ENCODE data around the gene RORC.
"Not testable (repeated sequence)": the region's sequence is repeated elsewhere in the genome, so short reads cannot be mapped to it uniquely, and the experiment has no call there.

Gene RORC

DNA sequence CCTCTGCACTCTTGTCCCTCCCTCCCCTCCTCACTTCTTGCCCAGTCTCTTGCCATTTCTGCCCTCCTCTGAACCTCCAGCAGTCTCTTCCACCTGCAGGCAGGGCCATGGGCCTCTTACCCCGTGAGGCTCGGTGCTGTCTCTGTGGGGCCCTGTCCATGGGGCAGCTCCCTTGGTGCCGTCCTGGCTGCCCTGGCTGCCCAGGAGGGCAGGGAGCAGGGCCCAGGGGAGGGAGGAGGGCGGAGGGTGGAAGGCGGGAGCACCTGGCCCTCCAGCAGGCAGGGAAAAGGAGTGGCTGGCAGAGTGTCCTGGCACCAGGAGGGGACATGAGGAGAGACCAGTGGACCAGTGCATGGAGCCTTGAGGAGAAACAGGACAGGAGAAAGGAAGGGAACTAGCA is at the start of gene RORC:
TSS of gene RORC (minus strand) at position 198 of the 400 bp plus-strand sequence. CDS start at position 160, 38 bp downstream.
- TF ChIP-seq JUND (IDR thresholded peaks at IDR 0.05; ENCODE audit: low read depth), result no peak
- in situ Hi-C loops (cut with HindIII; ENCODE audit: low pct_unique_long_range_greater_than_20kb, low sequenced_read_pairs), result no loop called here
- DNase-seq (ENCODE audit: low read depth in 1 of 2, low spot score in 1 of 2), result peak; percentile 70 to 86

GRCh38 chr1:151875419-151876097 is 44.0 kb upstream of the RORC start:
- no peak for TF ChIP-seq JUND (IDR thresholded peaks at IDR 0.05; ENCODE audit: low read depth)
- DNase-seq (ENCODE audit: low read depth in 1 of 2, low spot score in 1 of 2), result no peak
- in situ Hi-C loops (cut with HindIII; ENCODE audit: low pct_unique_long_range_greater_than_20kb, low sequenced_read_pairs), result no loop called here

DNA sequence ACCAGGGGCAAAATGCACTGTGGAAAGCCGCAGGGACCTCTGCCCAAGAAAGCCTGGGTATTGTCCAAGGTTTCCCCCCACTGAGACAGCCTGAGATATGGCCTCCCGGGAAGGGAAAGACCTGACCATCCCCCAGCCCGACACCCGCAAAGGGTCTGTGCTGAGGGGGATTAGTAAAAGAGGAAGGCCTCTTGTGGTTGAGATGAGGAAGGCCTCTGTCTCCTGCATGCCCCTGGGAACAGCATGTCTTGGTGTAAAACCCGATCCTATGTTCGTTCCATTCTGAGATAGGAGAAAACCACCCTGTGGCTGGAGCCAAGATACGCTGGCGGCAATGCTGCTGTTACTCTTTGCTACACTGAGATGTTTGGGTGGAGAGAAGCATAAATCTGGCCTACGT is 41.2 kb upstream of the RORC start:
- in situ Hi-C loops (cut with HindIII; ENCODE audit: low pct_unique_long_range_greater_than_20kb, low sequenced_read_pairs), result not testable (repeated sequence)

GRCh38 chr1:151871284-151872030 is 39.9 kb upstream of the RORC start:
- no peak for TF ChIP-seq JUND (IDR thresholded peaks at IDR 0.05; ENCODE audit: low read depth)
- DNase-seq (ENCODE audit: low read depth in 1 of 2, low spot score in 1 of 2), result peak; percentile 61 to 76
- in situ Hi-C loops (cut with HindIII; ENCODE audit: low pct_unique_long_range_greater_than_20kb, low sequenced_read_pairs), result no loop called here

More for the DNA sequence above, 41.2 kb upstream of the RORC start:
- DNase-seq (ENCODE audit: low read depth in 1 of 2, low spot score in 1 of 2), result not testable (repeated sequence)

DNA sequence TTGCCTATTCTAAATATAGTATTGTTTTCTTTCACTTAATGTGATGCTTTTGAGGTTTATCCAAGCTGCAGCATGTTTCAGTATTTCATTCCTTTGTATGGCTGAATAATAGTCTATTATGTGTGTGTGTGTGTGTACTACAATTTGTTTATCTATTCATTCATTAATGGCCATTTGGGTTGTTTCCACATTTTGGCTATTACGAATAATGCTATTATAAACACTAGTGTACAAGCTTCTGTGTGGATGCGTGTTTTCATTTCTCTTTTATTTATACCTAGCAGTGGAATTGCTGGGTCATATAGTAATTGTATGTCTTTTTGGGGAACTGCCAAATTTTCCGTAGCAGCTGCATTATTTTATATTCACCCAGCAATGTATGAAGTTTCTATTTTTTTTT is 36.9 kb upstream of the RORC start:
- no peak for TF ChIP-seq JUND (IDR thresholded peaks at IDR 0.05; ENCODE audit: low read depth)
- DNase-seq (ENCODE audit: low read depth in 1 of 2, low spot score in 1 of 2), result no peak
- in situ Hi-C loops (cut with HindIII; ENCODE audit: low pct_unique_long_range_greater_than_20kb, low sequenced_read_pairs), result no loop called here

GRCh38 chr1:151867765-151868411 is 36.3 kb upstream of the RORC start:
- no peak for TF ChIP-seq JUND (IDR thresholded peaks at IDR 0.05; ENCODE audit: low read depth)
- no peak for DNase-seq (ENCODE audit: low read depth in 1 of 2, low spot score in 1 of 2)
- in situ Hi-C loops (cut with HindIII; ENCODE audit: low pct_unique_long_range_greater_than_20kb, low sequenced_read_pairs), result no loop called here

DNA sequence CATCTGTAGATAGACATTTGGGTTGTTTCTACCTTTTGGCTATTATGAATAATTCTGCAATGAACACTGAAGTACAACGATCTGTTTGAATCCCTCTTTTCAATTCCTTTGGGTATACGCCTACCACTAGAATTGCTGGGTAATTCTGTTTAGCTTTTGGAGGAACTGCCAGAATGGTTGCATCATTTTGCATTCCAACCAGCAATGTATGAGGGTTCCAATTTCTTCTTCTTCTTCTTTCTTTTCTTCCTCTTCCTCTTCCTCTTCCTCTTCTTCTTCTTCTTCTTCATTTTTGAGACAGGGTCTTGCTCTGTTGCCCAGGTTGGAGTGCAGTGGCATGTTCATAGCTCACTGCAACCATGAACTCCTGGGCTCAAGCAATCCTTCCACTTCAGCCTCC is 35.7 kb upstream of the RORC start:
- TF ChIP-seq JUND (IDR thresholded peaks at IDR 0.05; ENCODE audit: low read depth), result no peak
- DNase-seq (ENCODE audit: low read depth in 1 of 2, low spot score in 1 of 2), result no peak
- in situ Hi-C loops (cut with HindIII; ENCODE audit: low pct_unique_long_range_greater_than_20kb, low sequenced_read_pairs), result no loop called here

- in situ Hi-C loops (cut with HindIII; ENCODE audit: low pct_unique_long_range_greater_than_20kb, low sequenced_read_pairs), result no loop called here
- DNase-seq (ENCODE audit: low read depth in 1 of 2, low spot score in 1 of 2), result no peak
- TF ChIP-seq JUND (IDR thresholded peaks at IDR 0.05; ENCODE audit: low read depth), result no peak
Measured at GRCh38 chr1:151864411-151864810, 32.8 kb upstream of the RORC start.

GRCh38 chr1:151862604-151863003 is 31.0 kb upstream of the RORC start:
- DNase-seq (ENCODE audit: low read depth in 1 of 2, low spot score in 1 of 2), result no peak
- in situ Hi-C loops (cut with HindIII; ENCODE audit: low pct_unique_long_range_greater_than_20kb, low sequenced_read_pairs), result no loop called here
- TF ChIP-seq JUND (IDR thresholded peaks at IDR 0.05; ENCODE audit: low read depth), result no peak

DNA sequence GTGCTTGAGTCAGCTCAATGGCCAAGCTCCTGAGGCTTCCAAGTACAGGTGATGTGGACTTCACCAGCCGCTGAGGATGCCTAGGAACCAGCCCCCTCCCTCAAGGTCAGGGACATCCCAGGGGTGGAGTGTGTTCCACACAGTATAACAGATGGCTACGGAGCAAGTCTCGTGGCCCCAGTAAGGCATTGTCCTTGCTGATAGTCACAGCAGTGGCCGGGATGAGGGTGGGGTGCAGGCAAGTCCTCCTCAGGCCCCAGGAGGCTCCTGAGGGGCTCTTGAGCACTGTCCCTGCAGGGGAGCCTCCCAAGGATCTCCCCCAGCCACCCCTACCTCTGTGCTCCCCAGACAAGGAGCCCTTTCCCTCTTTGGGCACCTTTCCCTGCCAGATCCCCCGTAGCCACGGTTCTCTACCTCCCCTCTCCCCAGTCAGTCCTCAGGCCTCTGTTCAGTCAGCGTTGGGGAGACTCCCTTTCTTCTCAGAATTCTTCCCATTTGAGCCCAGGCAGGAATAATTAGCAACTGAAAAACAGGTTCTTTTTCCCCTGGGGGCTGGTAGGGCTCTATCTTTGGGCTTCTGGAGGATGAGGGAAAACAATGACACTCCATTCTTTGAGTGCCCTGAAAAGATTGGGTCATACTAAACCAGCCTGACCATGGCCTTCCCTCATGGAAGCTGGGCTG is 29.0 kb upstream of the RORC start:
- in situ Hi-C loops (cut with HindIII; ENCODE audit: low pct_unique_long_range_greater_than_20kb, low sequenced_read_pairs), result no loop called here
- no peak for TF ChIP-seq JUND (IDR thresholded peaks at IDR 0.05; ENCODE audit: low read depth)
- peak in 1 of 2 experiments; percentile 40 for DNase-seq (ENCODE audit: low read depth in 1 of 2, low spot score in 1 of 2)

DNA sequence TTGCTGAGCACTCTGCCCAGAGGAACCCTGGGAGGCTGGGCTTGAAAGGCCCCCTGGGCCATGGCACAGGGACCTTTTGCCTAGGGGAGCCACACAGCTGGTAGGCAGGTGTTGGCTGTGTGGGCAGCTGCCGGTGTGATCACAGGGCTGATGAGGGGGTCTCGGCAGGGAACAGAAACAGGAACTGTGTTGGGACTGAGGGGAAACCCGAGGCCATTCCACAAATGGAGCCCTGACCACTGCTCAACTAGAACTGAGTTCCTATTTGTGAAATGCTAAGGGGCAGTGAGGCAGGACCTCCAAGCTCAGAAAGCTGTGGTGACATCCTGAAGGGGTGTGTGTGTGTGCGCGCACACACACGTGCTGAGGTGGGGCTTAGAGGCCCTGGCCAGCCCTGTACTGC is 28.3 kb upstream of the RORC start:
- no peak for DNase-seq (ENCODE audit: low read depth in 1 of 2, low spot score in 1 of 2)
- TF ChIP-seq JUND (IDR thresholded peaks at IDR 0.05; ENCODE audit: low read depth), result no peak
- in situ Hi-C loops (cut with HindIII; ENCODE audit: low pct_unique_long_range_greater_than_20kb, low sequenced_read_pairs), result no loop called here

DNA sequence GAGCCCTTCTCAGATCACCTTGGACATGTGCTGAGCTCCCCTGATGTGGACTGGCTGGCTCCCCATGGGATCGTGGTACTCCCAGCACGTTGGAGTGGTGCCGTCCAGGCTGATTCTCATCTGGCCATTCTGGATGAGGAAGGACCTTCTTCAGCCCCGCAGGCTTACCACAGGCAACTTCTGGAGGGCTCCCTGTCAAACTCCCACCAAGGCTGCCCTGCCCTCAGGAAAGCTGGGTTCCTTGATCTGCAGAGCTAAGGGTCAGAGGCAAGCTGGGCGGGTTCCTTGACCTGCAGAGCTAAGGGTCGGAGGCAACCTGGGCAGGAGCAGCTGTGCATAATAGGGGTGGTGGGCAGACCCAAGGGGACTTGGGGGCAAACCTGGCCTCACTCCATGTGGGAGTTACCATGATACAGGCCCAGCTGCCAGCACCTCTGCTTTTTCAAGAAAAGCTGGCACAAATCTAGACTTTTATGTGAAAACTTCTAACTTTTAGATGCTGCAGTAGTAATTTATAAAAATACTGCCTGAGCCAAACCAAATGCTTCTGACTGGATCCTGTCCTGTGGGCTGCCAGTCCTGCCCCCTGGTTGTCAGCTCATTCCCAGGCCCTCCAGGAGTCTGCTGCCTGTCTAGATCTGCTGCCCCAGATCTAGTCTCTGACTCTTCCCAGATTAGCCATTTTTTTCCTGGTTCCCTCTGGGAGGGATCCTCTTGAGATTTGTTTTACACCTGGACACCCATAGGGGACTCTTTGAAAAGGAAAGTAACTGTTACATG is 27.5 kb upstream of the RORC start:
- in situ Hi-C loops (cut with HindIII; ENCODE audit: low pct_unique_long_range_greater_than_20kb, low sequenced_read_pairs), result no loop called here
- no peak for TF ChIP-seq JUND (IDR thresholded peaks at IDR 0.05; ENCODE audit: low read depth)
- no peak for DNase-seq (ENCODE audit: low read depth in 1 of 2, low spot score in 1 of 2)
